ENCODE measurements around the gene SNORC. TPM values are rescaled to one million over a fixed set of nuclear protein-coding genes. Genes with fewer than 3 reads are reported as not detected.

Gene SNORC
- total and polyA plus RNA-seq, 2 of the 13 experiments (the other 11 are each of a cell fraction or from before 2014, with no cell fraction given) = 59.1 to 86.1 TPM

DNA sequence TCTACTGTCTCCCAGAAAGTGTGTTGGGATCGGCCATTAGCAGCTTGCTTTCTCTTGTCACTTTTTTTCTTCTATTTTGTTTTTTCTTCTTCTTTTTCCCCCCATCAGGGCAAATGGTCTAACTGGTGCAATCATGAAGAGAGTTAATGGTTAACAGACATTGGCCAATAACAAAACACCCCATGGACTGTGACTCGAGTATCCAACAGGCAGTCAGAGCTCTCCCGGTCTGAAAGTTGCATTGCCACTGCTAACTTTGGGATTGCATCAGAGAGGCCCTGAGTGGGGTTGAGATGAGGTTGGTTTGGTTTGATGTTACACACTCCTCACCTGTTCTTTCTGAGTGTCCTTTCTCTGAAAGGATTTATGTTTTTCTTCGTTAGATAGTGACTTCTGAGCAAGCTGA lies 12.9 kb upstream of the SNORC start (continued):
- TF ChIP-seq, protein P1, sequence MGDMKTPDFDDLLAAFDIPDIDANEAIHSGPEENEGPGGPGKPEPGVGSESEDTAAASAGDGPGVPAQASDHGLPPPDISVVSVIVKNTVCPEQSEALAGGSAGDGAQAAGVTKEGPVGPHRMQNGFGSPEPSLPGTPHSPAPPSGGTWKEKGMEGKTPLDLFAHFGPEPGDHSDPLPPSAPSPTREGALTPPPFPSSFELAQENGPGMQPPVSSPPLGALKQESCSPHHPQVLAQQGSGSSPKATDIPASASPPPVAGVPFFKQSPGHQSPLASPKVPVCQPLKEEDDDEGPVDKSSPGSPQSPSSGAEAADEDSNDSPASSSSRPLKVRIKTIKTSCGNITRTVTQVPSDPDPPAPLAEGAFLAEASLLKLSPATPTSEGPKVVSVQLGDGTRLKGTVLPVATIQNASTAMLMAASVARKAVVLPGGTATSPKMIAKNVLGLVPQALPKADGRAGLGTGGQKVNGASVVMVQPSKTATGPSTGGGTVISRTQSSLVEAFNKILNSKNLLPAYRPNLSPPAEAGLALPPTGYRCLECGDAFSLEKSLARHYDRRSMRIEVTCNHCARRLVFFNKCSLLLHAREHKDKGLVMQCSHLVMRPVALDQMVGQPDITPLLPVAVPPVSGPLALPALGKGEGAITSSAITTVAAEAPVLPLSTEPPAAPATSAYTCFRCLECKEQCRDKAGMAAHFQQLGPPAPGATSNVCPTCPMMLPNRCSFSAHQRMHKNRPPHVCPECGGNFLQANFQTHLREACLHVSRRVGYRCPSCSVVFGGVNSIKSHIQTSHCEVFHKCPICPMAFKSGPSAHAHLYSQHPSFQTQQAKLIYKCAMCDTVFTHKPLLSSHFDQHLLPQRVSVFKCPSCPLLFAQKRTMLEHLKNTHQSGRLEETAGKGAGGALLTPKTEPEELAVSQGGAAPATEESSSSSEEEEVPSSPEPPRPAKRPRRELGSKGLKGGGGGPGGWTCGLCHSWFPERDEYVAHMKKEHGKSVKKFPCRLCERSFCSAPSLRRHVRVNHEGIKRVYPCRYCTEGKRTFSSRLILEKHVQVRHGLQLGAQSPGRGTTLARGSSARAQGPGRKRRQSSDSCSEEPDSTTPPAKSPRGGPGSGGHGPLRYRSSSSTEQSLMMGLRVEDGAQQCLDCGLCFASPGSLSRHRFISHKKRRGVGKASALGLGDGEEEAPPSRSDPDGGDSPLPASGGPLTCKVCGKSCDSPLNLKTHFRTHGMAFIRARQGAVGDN (CRISPR knock-in tag; IDR thresholded peaks at IDR 0.05) = no peak
- no peak for TF ChIP-seq ZNF839 (CRISPR knock-in tag; IDR thresholded peaks at IDR 0.05; ENCODE audit: borderline replicate concordance)
- TF ChIP-seq NFYC (CRISPR knock-in tag; IDR thresholded peaks at IDR 0.05) = peak; percentile 63
- peak; percentile 47; the same call in 1 of the 2 replicates for TF ChIP-seq ZNF350 (CRISPR knock-in tag; IDR thresholded peaks at IDR 0.05; ENCODE audit: borderline replicate concordance, low read depth)
- no peak for TF ChIP-seq RORA (CRISPR knock-in tag; IDR thresholded peaks at IDR 0.05)
- no peak for TF ChIP-seq PAF1 (CRISPR knock-in tag; IDR thresholded peaks at IDR 0.05)
- TF ChIP-seq, protein P2, sequence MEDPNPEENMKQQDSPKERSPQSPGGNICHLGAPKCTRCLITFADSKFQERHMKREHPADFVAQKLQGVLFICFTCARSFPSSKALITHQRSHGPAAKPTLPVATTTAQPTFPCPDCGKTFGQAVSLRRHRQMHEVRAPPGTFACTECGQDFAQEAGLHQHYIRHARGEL (CRISPR knock-in tag; IDR thresholded peaks at IDR 0.05) = no peak
- TF ChIP-seq ZC3H13 (CRISPR knock-in tag; IDR thresholded peaks at IDR 0.05) = no peak; the same call in 1 of the 2 replicates
- TF ChIP-seq ZNF562 (CRISPR knock-in tag; IDR thresholded peaks at IDR 0.05; ENCODE audit: borderline replicate concordance) = no peak
- no peak for TF ChIP-seq RAD51 (IDR thresholded peaks at IDR 0.05; ENCODE audit: borderline replicate concordance)
- peak; percentile 95 for TF ChIP-seq ATF3 (CRISPR knock-in tag; IDR thresholded peaks at IDR 0.05)
- no peak; the same call in 1 of the 2 replicates for TF ChIP-seq ZNF33B (CRISPR knock-in tag; IDR thresholded peaks at IDR 0.05)
- TF ChIP-seq ZNF724P (CRISPR knock-in tag; IDR thresholded peaks at IDR 0.05; ENCODE audit: borderline replicate concordance) = no peak
- TF ChIP-seq, protein P3, sequence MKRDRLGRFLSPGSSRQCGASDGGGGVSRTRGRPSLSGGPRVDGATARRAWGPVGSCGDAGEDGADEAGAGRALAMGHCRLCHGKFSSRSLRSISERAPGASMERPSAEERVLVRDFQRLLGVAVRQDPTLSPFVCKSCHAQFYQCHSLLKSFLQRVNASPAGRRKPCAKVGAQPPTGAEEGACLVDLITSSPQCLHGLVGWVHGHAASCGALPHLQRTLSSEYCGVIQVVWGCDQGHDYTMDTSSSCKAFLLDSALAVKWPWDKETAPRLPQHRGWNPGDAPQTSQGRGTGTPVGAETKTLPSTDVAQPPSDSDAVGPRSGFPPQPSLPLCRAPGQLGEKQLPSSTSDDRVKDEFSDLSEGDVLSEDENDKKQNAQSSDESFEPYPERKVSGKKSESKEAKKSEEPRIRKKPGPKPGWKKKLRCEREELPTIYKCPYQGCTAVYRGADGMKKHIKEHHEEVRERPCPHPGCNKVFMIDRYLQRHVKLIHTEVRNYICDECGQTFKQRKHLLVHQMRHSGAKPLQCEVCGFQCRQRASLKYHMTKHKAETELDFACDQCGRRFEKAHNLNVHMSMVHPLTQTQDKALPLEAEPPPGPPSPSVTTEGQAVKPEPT (CRISPR knock-in tag; IDR thresholded peaks at IDR 0.05; ENCODE audit: low read depth) = no peak
- no peak for TF ChIP-seq ZSCAN29 (CRISPR knock-in tag; conservative IDR thresholded peaks at IDR 0.05)
- peak; percentile 49 for TF ChIP-seq CBX1 (IDR thresholded peaks at IDR 0.05; ENCODE audit: low read depth)
- TF ChIP-seq, protein P4, sequence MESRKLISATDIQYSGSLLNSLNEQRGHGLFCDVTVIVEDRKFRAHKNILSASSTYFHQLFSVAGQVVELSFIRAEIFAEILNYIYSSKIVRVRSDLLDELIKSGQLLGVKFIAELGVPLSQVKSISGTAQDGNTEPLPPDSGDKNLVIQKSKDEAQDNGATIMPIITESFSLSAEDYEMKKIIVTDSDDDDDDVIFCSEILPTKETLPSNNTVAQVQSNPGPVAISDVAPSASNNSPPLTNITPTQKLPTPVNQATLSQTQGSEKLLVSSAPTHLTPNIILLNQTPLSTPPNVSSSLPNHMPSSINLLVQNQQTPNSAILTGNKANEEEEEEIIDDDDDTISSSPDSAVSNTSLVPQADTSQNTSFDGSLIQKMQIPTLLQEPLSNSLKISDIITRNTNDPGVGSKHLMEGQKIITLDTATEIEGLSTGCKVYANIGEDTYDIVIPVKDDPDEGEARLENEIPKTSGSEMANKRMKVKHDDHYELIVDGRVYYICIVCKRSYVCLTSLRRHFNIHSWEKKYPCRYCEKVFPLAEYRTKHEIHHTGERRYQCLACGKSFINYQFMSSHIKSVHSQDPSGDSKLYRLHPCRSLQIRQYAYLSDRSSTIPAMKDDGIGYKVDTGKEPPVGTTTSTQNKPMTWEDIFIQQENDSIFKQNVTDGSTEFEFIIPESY (CRISPR knock-in tag; IDR thresholded peaks at IDR 0.05) = peak; percentile 70
- no peak for TF ChIP-seq MTA1 (CRISPR knock-in tag; IDR thresholded peaks at IDR 0.05; ENCODE audit: borderline replicate concordance)
- TF ChIP-seq ZNF501 (CRISPR knock-in tag; IDR thresholded peaks at IDR 0.05) = no peak
- no peak for TF ChIP-seq HOXA9 (CRISPR knock-in tag; IDR thresholded peaks at IDR 0.05; ENCODE audit: borderline replicate concordance)
- TF ChIP-seq HDAC2 (CRISPR knock-in tag; IDR thresholded peaks at IDR 0.05) = peak; percentile 96
- TF ChIP-seq RBM22 (optimal IDR thresholded peaks at IDR 0.05; ENCODE audit: low read length) = no peak
- TF ChIP-seq ZNF256 (CRISPR knock-in tag; conservative IDR thresholded peaks at IDR 0.05) = no peak
- TF ChIP-seq ZNF224 (CRISPR knock-in tag; IDR thresholded peaks at IDR 0.05) = 0 out of 2 replicates have a peak, but pooled peaks have one; percentile 54
